Lower lobe of right lung (tissue), 2 donors: ENCODE measurements around the gene ATL3. TPM values are rescaled to one million over a fixed set of nuclear protein-coding genes. Genes with fewer than 3 reads are reported as not detected.

Source experiments
- ATAC-seq, 2 donors: fragments of 200-7000 bp; cut with Tn5 transposase; one replicate each; pipeline ENCODE4 v1.9.1; 2020 to 2022; ENCODE audit warnings: mild to moderate bottlenecking in 2 of 2, moderate library complexity in 2 of 2
- DNase-seq: peaks from one replicate; pipeline ENCODE4 v3.0.0-alpha.2; 2020
- H3K27ac ChIP-seq: fragments of 200-600 bp; one replicate; pipeline ENCODE4 v1.8.0; 2022
- H3K27me3 ChIP-seq: fragments of 200-600 bp; one replicate; pipeline ENCODE4 v1.8.0; 2022; ENCODE audit warnings: low read depth
- H3K36me3 ChIP-seq: fragments of 200-600 bp; one replicate; pipeline ENCODE4 v1.8.0; 2022; ENCODE audit warnings: mild to moderate bottlenecking
- H3K4me1 ChIP-seq: fragments of 200-600 bp; one replicate; pipeline ENCODE4 v1.8.0; 2022
- H3K4me3 ChIP-seq: fragments of 200-600 bp; one replicate; pipeline ENCODE4 v1.8.0; 2022; ENCODE audit warnings: mild to moderate bottlenecking
- H3K9me3 ChIP-seq: fragments of 200-600 bp; one replicate; pipeline ENCODE4 v1.8.0; 2022
- intact Hi-C: fragments of 100-400 bp; cut with DNase I; formaldehyde crosslinking; loops from one replicate; pipeline ENCODE4 v1.11.0; 2022
- long read RNA-seq: library from polyadenylated mRNA; unstranded; transcript quantifications from one replicate; pipeline ENCODE4 v2.0.0, GENCODE V29; 2021
- total RNA-seq: library from RNA; stranded (reverse); fragmentation: NEBNext Ultra II Directional; extraction: Animal tissue kit (Norgen Biotek cat#: 25700); gene quantifications from one replicate; pipeline ENCODE4 v1.2.1, GENCODE V29; 2021
- TF ChIP-seq, protein P1 (sequence below): fragments of 200-600 bp; IDR thresholded peaks from one replicate; pipeline ENCODE4 v1.8.0; 2022; ENCODE audit warnings: antibody characterized with exemption, mild to moderate bottlenecking
- donor health status: DM: no; HTN: yes; CAD: no; lungs with severe emphysema.

The ATL3 gene
- total RNA-seq: 72.8 TPM
- long read RNA-seq, full-length matches to known transcripts: 21 of 44 reads
- long read RNA-seq, partial matches to known transcripts: 2 of 44 reads
- long read RNA-seq, other reads (novel, unspliced or antisense): 21 of 44 reads

- ATAC-seq (peak; percentile 97 to 98), DNase-seq (peak; percentile 99)
- H3K4me1 ChIP-seq: peaks cover 41% of the 10 kb centered on the region
- TF ChIP-seq, protein P1, sequence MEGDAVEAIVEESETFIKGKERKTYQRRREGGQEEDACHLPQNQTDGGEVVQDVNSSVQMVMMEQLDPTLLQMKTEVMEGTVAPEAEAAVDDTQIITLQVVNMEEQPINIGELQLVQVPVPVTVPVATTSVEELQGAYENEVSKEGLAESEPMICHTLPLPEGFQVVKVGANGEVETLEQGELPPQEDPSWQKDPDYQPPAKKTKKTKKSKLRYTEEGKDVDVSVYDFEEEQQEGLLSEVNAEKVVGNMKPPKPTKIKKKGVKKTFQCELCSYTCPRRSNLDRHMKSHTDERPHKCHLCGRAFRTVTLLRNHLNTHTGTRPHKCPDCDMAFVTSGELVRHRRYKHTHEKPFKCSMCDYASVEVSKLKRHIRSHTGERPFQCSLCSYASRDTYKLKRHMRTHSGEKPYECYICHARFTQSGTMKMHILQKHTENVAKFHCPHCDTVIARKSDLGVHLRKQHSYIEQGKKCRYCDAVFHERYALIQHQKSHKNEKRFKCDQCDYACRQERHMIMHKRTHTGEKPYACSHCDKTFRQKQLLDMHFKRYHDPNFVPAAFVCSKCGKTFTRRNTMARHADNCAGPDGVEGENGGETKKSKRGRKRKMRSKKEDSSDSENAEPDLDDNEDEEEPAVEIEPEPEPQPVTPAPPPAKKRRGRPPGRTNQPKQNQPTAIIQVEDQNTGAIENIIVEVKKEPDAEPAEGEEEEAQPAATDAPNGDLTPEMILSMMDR: no peak
- intact Hi-C loops: no loop called here
- no peaks in the 10 kb centered on the region for H3K27me3 ChIP-seq
- H3K36me3 ChIP-seq: no peaks in the 10 kb centered on the region
- no peaks in the 10 kb centered on the region for H3K9me3 ChIP-seq
- H3K27ac ChIP-seq: peak within 1 kb of the TSS; percentile 99
- peak within 1 kb of the TSS; percentile 94 for H3K4me3 ChIP-seq
These were observed at the start of gene ATL3 for GRCh38 chr11:63671322-63672155. ATL3 (minus strand) TSS chr11:63671376; CDS start chr11:63671335, 41 bp downstream.

DNA sequence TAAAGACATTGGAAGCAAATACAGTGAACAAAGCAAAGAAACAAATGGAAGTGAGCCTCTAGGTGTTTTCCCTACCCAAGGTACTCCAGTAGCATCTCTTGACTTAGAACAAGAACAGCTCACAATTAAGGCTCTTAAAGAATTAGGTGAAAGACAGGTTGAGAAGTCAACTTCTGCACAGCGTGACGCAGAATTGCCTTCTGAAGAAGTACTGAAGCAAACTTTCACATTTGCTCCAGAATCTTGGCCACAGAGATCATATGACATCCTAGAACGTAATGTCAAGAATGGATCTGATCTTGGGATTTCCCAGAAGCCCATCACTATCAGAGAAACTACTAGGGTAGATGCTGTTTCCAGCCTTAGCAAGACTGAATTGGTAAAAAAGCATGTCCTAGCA is 49.4 kb upstream of the ATL3 start:
- Histone ChIP-seq H3K36me3 (peaks cover 11% of the 10 kb centered on the region), H3K4me1 (no peaks in the 10 kb centered on the region), H3K27me3 (no peaks in the 10 kb centered on the region), H3K4me3 (no peak overlapping the region), H3K9me3 (no peaks in the 10 kb centered on the region), H3K27ac (no peak overlapping the region)
- intact Hi-C loops: no loop called here
- DNase-seq (no peak), ATAC-seq (no peak)
- TF ChIP-seq, protein P1: no peak

DNA sequence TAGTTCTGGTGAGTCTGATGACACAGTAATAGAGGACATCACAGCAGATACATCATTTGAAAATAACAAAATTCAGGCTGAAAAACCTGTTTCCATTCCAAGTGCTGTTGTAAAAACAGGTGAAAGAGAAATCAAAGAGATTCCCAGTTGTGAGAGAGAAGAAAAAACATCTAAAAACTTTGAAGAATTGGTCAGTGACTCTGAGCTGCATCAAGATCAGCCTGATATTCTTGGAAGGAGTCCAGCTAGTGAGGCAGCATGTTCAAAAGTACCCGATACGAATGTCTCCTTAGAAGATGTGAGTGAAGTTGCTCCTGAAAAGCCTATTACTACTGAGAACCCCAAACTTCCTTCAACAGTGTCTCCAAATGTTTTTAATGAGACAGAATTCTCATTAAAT is 48.8 kb upstream of the ATL3 start:
- intact Hi-C loops: no loop called here
- Histone ChIP-seq H3K9me3 (no peaks in the 10 kb centered on the region), H3K27me3 (no peaks in the 10 kb centered on the region), H3K36me3 (peaks cover 16% of the 10 kb centered on the region), H3K4me1 (no peaks in the 10 kb centered on the region), H3K4me3 (no peak overlapping the region), H3K27ac (no peak overlapping the region)
- TF ChIP-seq, protein P1: no peak
- ATAC-seq (no peak), DNase-seq (no peak)

- TF ChIP-seq, protein P1: no peak
- H3K27ac ChIP-seq: no peak overlapping the region
- H3K4me1 ChIP-seq: no peaks in the 10 kb centered on the region
- ATAC-seq: no peak
- no peaks in the 10 kb centered on the region for H3K9me3 ChIP-seq
- H3K4me3 ChIP-seq: no peak overlapping the region
- intact Hi-C loops: no loop called here
- no peaks in the 10 kb centered on the region for H3K27me3 ChIP-seq
- peaks cover 16% of the 10 kb centered on the region for H3K36me3 ChIP-seq
- DNase-seq: no peak
These were observed 47.8 kb upstream of the ATL3 start for GRCh38 chr11:63719001-63719400.

- DNase-seq (no peak), ATAC-seq (no peak)
- TF ChIP-seq, protein P1: no peak
- Histone ChIP-seq H3K4me1 (no peaks in the 10 kb centered on the region), H3K27me3 (no peaks in the 10 kb centered on the region), H3K36me3 (peaks cover 16% of the 10 kb centered on the region), H3K9me3 (no peaks in the 10 kb centered on the region), H3K27ac (no peak overlapping the region), H3K4me3 (no peak overlapping the region)
- intact Hi-C loops: no loop called here
These were observed 44.9 kb upstream of the ATL3 start for GRCh38 chr11:63716046-63716445.
